ENCODE results near the gene TRIM15. TPM values are rescaled to one million over a fixed set of nuclear protein-coding genes. Genes with fewer than 3 reads are reported as not detected.

TRIM15 gene
- total RNA-seq, 2 donors from 2014 or later = 0.52 TPM; not detected in 1

GRCh38 chr6:30202366-30202765, 39.0 kb downstream of the TRIM15 start:
- TF ChIP-seq POLR2A (IDR thresholded peaks at IDR 0.05) (no peak), CTCF (IDR thresholded peaks at IDR 0.05) (no peak)
- H3K36me3 ChIP-seq (replicated peaks in 1 of 2; ENCODE audit: insufficient read depth in 1 of 2, low read depth in 2 of 2) = peaks cover 5 to 18% of the 10 kb centered on the region in 2 donors
- H3K9me3 ChIP-seq = no peaks in the 10 kb centered on the region
- DNase-seq = no peak
- no peak overlapping the region for H3K27ac ChIP-seq
- 83 to 88% methylated on average over 4 of the region's 4 CpGs for WGBS, 2 donors
- intact Hi-C loops (cut with DNase I) = no loop called here
- H3K4me3 ChIP-seq = no peak overlapping the region
- peaks cover 22% of the 10 kb centered on the region for H3K4me1 ChIP-seq
- H3K27me3 ChIP-seq = no peaks in the 10 kb centered on the region
- no peak for ATAC-seq

DNA sequence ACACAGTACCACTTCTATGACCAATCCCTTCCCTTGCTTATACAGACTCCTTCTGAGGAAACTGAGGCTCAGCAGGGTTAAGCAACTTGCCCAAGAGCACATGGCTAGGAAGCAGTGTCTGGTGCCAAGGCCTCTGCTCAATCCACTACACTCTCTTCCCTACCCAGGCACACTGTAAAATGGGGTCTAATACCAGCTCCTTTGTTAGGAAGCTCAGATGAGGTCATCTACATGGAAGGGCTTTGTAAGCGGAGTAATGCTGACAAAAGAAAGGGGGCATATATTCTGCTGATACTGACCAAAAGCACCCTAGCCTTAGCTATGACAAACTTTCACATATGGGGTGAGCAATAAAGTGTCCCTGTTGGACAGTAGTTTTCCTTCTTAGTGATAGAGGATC, 40.8 kb downstream of the TRIM15 start:
- TF ChIP-seq CTCF (IDR thresholded peaks at IDR 0.05) (no peak), POLR2A (IDR thresholded peaks at IDR 0.05) (no peak)
- intact Hi-C loops (cut with DNase I) = no loop called here
- Histone ChIP-seq H3K9me3 (no peaks in the 10 kb centered on the region), H3K4me1 (peaks cover 39% of the 10 kb centered on the region), H3K36me3 (replicated peaks in 1 of 2; ENCODE audit: insufficient read depth in 1 of 2, low read depth in 2 of 2) (peaks cover 0 to 4% of the 10 kb centered on the region in 2 donors), H3K4me3 (no peak overlapping the region), H3K27me3 (no peaks in the 10 kb centered on the region), H3K27ac (no peak overlapping the region)
- ATAC-seq (no peak), DNase-seq (no peak)
- WGBS, 2 donors = 100% methylated on average over 1 of the region's 1 CpG

DNA sequence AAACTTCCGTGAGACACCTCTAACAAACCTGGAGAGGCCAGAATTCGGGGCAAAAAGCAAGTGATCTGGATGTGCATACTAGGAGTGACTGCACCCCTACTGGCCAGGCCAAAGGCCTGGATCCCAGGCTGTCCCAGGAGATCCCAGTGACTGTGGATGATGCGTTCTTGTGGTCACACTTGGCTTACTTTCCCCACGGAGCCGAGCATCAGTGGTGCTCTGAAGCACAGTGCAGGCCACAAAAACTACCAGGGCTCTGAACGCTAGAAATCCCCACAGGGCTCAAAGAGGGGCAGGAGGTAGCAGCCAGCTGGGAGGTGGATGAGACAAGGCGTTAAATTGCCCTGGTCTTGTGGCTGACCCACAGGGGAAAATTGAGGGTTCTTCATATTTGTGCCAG, 42.8 kb downstream of the TRIM15 start:
- 73 to 81% methylated on average over 5 to 7 of the region's 7 CpGs for WGBS, 2 donors
- intact Hi-C loops (cut with DNase I) = no loop called here
- Histone ChIP-seq H3K27me3 (no peaks in the 10 kb centered on the region), H3K4me1 (peaks cover 58% of the 10 kb centered on the region), H3K36me3 (replicated peaks in 1 of 2; ENCODE audit: insufficient read depth in 1 of 2, low read depth in 2 of 2) (no peaks in the 10 kb centered on the region), H3K4me3 (no peak overlapping the region), H3K27ac (peak overlapping the region in 3 of 4 donors; percentile 42 to 72 (median 69)), H3K9me3 (no peaks in the 10 kb centered on the region)
- no peak for DNase-seq
- no peak for ATAC-seq
- TF ChIP-seq POLR2A (IDR thresholded peaks at IDR 0.05) (no peak), CTCF (IDR thresholded peaks at IDR 0.05) (no peak)

DNA sequence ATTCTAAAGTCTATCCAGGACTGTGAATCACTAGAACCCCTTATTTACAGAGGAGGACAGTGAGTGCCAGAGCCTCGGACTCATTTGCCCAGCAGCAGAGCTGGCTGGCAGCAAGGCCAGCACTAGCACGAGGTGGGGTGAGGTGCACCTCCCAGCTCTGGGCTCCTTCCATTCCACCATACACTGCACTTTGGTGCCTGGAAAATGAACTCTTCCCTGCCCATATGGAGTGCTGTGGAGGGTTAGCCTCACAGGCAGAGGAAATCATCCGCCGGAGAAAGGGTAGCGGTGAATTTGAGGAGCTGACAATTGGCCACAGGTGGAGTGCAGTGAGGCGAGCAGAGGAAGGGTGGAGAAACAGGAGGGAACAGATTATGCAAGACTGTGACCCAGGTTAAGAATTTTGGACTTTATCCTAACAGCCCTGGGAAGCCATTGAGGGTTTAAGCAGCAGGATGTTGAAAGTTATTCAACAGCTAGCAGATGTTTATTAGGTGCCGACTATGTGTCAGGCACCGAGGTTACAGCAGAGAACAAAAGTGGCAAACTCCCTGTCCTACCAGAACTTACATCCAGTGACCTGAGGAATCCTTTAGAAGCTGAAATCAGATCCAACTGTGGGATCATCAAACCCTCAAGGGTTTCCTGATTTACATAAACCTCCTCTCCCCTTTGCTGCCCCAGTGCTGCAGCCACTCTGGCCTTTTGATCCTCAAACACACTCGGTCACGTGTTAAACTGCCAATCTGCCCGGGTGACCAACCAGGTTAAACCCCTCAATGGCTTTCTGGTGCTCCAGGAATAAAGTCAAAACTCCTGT, 43.7 kb downstream of the TRIM15 start:
- TF ChIP-seq CTCF (IDR thresholded peaks at IDR 0.05) (no peak), POLR2A (IDR thresholded peaks at IDR 0.05) (no peak)
- Histone ChIP-seq H3K36me3 (replicated peaks in 1 of 2; ENCODE audit: insufficient read depth in 1 of 2, low read depth in 2 of 2) (no peaks in the 10 kb centered on the region), H3K4me1 (peaks cover 66% of the 10 kb centered on the region), H3K9me3 (no peaks in the 10 kb centered on the region), H3K27me3 (no peaks in the 10 kb centered on the region), H3K27ac (peak overlapping the region; percentile 2 to 72 (median 56)), H3K4me3 (no peak overlapping the region)
- 25 to 32% methylated on average over 11 of the region's 11 CpGs for WGBS, 2 donors
- ATAC-seq (peak; percentile 74), DNase-seq (peak in 3 of 4 donors; percentile 23 to 30 (median 25))
- intact Hi-C loops (cut with DNase I) = no loop called here
